WTC11 (cell line): ENCODE data around the gene IFNK. TPM values are rescaled to one million over a fixed set of nuclear protein-coding genes. Genes with fewer than 3 reads are reported as not detected.

ENCODE experiments used
- ATAC-seq: fragments of 200-7000 bp; cut with Tn5 transposase; 2 replicates; pipeline ENCODE4 v1.10.0; 2021; ENCODE audit warnings: mild to moderate bottlenecking, moderate library complexity
- CTCF ChIA-PET: fragments of 300-600 bp; sonication (Branson Sonifier 250); formaldehyde crosslinking; loops from one replicate; lab custom pipeline; 2021; ENCODE audit warnings: antibody characterized with exemption; lab: Charles Lee
- POLR2A ChIA-PET: fragments of 350-600 bp; sonication (Branson Sonifier 250); formaldehyde crosslinking; loops from one replicate; lab custom pipeline; 2021; ENCODE audit warnings: antibody characterized with exemption; lab: Charles Lee
- DNase-seq: peaks from one replicate; pipeline ENCODE4 v3.0.0; 2021; ENCODE audit warnings: low spot score
- H3K27ac Mint-ChIP-seq: 2 replicates; pipeline ENCODE4 v1.8.0; 2021; ENCODE audit warnings: mixed read lengths
- H3K27me3 Mint-ChIP-seq: 2 replicates; pipeline ENCODE4 v1.8.0; 2021; ENCODE audit warnings: low read depth, mild to moderate bottlenecking, moderate library complexity, mixed read lengths
- H3K36me3 Mint-ChIP-seq: 2 replicates; pipeline ENCODE4 v1.8.0; 2021; ENCODE audit warnings: mixed read lengths
- H3K4me1 Mint-ChIP-seq: 2 replicates; pipeline ENCODE4 v1.8.0; 2022; ENCODE audit warnings: mixed read lengths
- H3K4me3 Mint-ChIP-seq: 2 replicates; pipeline ENCODE4 v1.8.0; 2021; ENCODE audit warnings: mild to moderate bottlenecking, moderate library complexity, mixed read lengths
- H3K9me3 Mint-ChIP-seq: 2 replicates; pipeline ENCODE4 v1.8.0; 2021; ENCODE audit warnings: mixed read lengths
- ATF1 ChIP-seq: sonication (generic); formaldehyde crosslinking; IDR thresholded peaks from 2 replicates; pipeline ENCODE4 v1.8.1; 2023; ENCODE audit warnings: mild to moderate bottlenecking, moderate library complexity, missing genetic modification reagents
- FOXP1 ChIP-seq: sonication (generic); formaldehyde crosslinking; IDR thresholded peaks from 2 replicates; pipeline ENCODE4 v1.8.0; 2022; ENCODE audit warnings: missing genetic modification reagents, mild to moderate bottlenecking, moderate library complexity, borderline replicate concordance
- GRHL2 ChIP-seq: fragments of 250-450 bp; sonication (Bioruptor Pico); IDR thresholded peaks from 2 replicates; pipeline ENCODE4 v1.8.0; 2022; ENCODE audit warnings: mild to moderate bottlenecking, moderate library complexity; ENCODE audit not compliant: insufficient replicate concordance, severe bottlenecking
- GTF2I ChIP-seq: fragments of 250-450 bp; sonication (Bioruptor Pico); conservative IDR thresholded peaks from 2 replicates; pipeline ENCODE4 v1.4.0; 2021; ENCODE audit warnings: mild to moderate bottlenecking
- MXD4 ChIP-seq: fragments of 250-450 bp; sonication (Bioruptor Pico); IDR thresholded peaks from 2 replicates; pipeline ENCODE4 v1.8.0; 2021; ENCODE audit warnings: mild to moderate bottlenecking, moderate library complexity, borderline replicate concordance
- MYBL2 ChIP-seq: sonication (generic); formaldehyde crosslinking; IDR thresholded peaks from 2 replicates; pipeline ENCODE4 v1.8.1; 2023; ENCODE audit warnings: mild to moderate bottlenecking, moderate library complexity, missing genetic modification reagents
- OVOL2 ChIP-seq: fragments of 250-450 bp; sonication (Bioruptor Pico); IDR thresholded peaks from 2 replicates; pipeline ENCODE4 v1.9.0; 2021; ENCODE audit warnings: mild to moderate bottlenecking, borderline replicate concordance
- TCF7 ChIP-seq: sonication (generic); formaldehyde crosslinking; IDR thresholded peaks from 2 replicates; pipeline ENCODE4 v1.8.0; 2022; ENCODE audit warnings: mild to moderate bottlenecking, low read depth, missing genetic modification reagents, moderate library complexity
- ZNF232 ChIP-seq: sonication (generic); formaldehyde crosslinking; IDR thresholded peaks from 2 replicates; pipeline ENCODE4 v1.8.0; 2022; ENCODE audit warnings: mild to moderate bottlenecking, missing genetic modification reagents
- ZNF416 ChIP-seq: fragments of 250-450 bp; sonication (Bioruptor Pico); IDR thresholded peaks from 2 replicates; pipeline ENCODE4 v1.9.0; 2021; ENCODE audit warnings: mild to moderate bottlenecking, inconsistent platforms
- total RNA-seq: library from RNA; stranded (reverse); gene quantifications from 3 replicates; pipeline ENCODE4 v1.2.3, GENCODE V29; 2021
- TF ChIP-seq, protein P1 (sequence below): fragments of 250-450 bp; sonication (Bioruptor Pico); IDR thresholded peaks from 2 replicates; pipeline ENCODE4 v1.9.0; 2021; ENCODE audit warnings: mild to moderate bottlenecking
- TF ChIP-seq, protein P2 (sequence below): sonication (generic); formaldehyde crosslinking; IDR thresholded peaks from 2 replicates; pipeline ENCODE4 v1.8.0; 2022; ENCODE audit warnings: mild to moderate bottlenecking, missing genetic modification reagents
- TF ChIP-seq, protein P3 (sequence below): sonication (generic); formaldehyde crosslinking; IDR thresholded peaks from 2 replicates; pipeline ENCODE4 v1.8.1; 2023; ENCODE audit warnings: mild to moderate bottlenecking, missing genetic modification reagents
- TF ChIP-seq, protein P4 (sequence below): sonication (generic); formaldehyde crosslinking; IDR thresholded peaks from 2 replicates; pipeline ENCODE4 v1.8.1; 2022; ENCODE audit warnings: mild to moderate bottlenecking, moderate library complexity, missing genetic modification reagents
- TF ChIP-seq, protein P5 (sequence below): sonication (generic); formaldehyde crosslinking; IDR thresholded peaks from 2 replicates; pipeline ENCODE4 v1.8.1; 2023; ENCODE audit warnings: mild to moderate bottlenecking, missing genetic modification reagents, moderate library complexity
- TF ChIP-seq, protein P6 (sequence below): sonication (generic); formaldehyde crosslinking; IDR thresholded peaks from 2 replicates; pipeline ENCODE4 v1.8.0; 2022; ENCODE audit warnings: mild to moderate bottlenecking, missing genetic modification reagents
- TF ChIP-seq, protein P7 (sequence below): sonication (generic); formaldehyde crosslinking; IDR thresholded peaks from 2 replicates; pipeline ENCODE4 v1.8.1; 2022; ENCODE audit warnings: missing genetic modification reagents, borderline replicate concordance

IFNK gene
- total RNA-seq, 1 experiment from 2014 or later, result not detected

DNA sequence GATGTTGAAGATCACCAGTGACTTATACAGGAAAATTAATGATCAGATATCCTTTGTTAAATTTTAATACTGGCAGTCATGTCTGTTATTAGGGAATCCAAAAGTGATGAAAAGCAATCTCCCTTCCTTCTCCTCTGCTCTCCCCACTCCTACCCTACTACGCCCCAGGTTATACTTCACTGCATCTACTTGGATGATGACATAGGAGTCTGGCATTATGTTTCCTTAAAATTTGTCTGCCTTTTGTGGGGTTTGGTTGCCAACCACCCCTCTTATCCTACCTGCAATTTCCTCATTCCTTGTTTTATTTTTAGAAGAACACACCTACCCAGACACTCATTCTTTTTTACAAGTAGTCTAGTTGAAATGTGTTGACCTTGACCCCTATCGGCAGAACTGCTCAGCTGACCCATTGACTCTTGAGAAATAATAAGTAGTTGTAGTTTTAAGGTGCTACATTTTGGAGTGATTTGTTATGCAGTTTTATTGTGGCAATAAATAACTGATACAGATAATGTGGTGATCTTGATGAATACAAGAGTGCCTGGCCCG, 10.6 kb downstream of the IFNK start:
- no peak for DNase-seq
- Mint-ChIP-seq H3K9me3 (no peaks in the 10 kb centered on the region), H3K4me1 (peaks cover 38% of the 10 kb centered on the region), H3K27me3 (no peaks in the 10 kb centered on the region), H3K36me3 (no peaks in the 10 kb centered on the region; the same call in 1 of the 2 replicates), H3K27ac (no peak overlapping the region), H3K4me3 (no peak overlapping the region)
- TF ChIP-seq, protein P1, sequence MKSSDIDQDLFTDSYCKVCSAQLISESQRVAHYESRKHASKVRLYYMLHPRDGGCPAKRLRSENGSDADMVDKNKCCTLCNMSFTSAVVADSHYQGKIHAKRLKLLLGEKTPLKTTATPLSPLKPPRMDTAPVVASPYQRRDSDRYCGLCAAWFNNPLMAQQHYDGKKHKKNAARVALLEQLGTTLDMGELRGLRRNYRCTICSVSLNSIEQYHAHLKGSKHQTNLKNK, result no peak
- TF ChIP-seq, protein P2, sequence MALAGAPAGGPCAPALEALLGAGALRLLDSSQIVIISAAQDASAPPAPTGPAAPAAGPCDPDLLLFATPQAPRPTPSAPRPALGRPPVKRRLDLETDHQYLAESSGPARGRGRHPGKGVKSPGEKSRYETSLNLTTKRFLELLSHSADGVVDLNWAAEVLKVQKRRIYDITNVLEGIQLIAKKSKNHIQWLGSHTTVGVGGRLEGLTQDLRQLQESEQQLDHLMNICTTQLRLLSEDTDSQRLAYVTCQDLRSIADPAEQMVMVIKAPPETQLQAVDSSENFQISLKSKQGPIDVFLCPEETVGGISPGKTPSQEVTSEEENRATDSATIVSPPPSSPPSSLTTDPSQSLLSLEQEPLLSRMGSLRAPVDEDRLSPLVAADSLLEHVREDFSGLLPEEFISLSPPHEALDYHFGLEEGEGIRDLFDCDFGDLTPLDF (CRISPR knock-in tag), result no peak
- TF ChIP-seq, protein P3, sequence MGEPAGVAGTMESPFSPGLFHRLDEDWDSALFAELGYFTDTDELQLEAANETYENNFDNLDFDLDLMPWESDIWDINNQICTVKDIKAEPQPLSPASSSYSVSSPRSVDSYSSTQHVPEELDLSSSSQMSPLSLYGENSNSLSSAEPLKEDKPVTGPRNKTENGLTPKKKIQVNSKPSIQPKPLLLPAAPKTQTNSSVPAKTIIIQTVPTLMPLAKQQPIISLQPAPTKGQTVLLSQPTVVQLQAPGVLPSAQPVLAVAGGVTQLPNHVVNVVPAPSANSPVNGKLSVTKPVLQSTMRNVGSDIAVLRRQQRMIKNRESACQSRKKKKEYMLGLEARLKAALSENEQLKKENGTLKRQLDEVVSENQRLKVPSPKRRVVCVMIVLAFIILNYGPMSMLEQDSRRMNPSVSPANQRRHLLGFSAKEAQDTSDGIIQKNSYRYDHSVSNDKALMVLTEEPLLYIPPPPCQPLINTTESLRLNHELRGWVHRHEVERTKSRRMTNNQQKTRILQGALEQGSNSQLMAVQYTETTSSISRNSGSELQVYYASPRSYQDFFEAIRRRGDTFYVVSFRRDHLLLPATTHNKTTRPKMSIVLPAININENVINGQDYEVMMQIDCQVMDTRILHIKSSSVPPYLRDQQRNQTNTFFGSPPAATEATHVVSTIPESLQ (CRISPR knock-in tag), result no peak
- TF ChIP-seq, protein P4, sequence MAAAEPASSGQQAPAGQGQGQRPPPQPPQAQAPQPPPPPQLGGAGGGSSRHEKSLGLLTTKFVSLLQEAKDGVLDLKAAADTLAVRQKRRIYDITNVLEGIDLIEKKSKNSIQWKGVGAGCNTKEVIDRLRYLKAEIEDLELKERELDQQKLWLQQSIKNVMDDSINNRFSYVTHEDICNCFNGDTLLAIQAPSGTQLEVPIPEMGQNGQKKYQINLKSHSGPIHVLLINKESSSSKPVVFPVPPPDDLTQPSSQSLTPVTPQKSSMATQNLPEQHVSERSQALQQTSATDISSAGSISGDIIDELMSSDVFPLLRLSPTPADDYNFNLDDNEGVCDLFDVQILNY (CRISPR knock-in tag), result no peak
- TF ChIP-seq, protein P5, sequence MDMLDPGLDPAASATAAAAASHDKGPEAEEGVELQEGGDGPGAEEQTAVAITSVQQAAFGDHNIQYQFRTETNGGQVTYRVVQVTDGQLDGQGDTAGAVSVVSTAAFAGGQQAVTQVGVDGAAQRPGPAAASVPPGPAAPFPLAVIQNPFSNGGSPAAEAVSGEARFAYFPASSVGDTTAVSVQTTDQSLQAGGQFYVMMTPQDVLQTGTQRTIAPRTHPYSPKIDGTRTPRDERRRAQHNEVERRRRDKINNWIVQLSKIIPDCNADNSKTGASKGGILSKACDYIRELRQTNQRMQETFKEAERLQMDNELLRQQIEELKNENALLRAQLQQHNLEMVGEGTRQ (CRISPR knock-in tag), result no peak
- TF ChIP-seq ZNF416 (CRISPR knock-in tag) (no peak), TCF7 (CRISPR knock-in tag) (no peak), ZNF232 (no peak)
- POLR2A ChIA-PET, result no interaction called here
- no peak for ATAC-seq
- CTCF ChIA-PET, result interaction anchor here (2.0 to 2.4 kb wide), 3 partner anchors 45 to 202 kb away, joined by 12 to 22 read pairs (median 18); no protein-coding TSS in a partner anchor

DNA sequence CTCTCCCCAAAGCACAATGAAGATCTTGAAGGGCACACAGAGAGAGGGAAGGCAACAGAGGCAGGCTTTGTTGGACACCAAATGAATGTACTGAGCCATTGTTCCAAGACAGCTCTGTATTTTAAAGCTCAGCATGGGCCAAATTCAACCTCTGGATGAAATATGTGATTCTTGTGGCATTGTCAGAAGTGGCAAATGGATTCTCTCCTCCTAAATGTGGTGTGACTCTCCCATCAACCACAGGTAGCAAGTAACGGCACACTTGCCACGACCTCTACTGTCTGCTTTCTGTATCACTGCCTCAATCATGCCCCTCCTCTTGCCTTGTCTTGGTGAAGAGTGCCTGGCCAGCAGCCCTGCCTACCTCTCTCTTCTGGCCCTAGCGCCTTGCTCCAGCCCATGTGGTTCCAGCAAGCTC, 11.6 kb downstream of the IFNK start:
- ChIA-PET CTCF (interaction anchor here (0.5 to 2.4 kb wide), 9 partner anchors 10 to 400 kb away, joined by 3 to 22 read pairs (median 4); no protein-coding TSS in a partner anchor), POLR2A (interaction anchor here (1.2 kb wide), 1 partner anchor 46 kb away, joined by 3 read pairs; no protein-coding TSS in a partner anchor)
- Mint-ChIP-seq H3K27me3 (no peaks in the 10 kb centered on the region), H3K4me3 (no peak overlapping the region), H3K27ac (no peak overlapping the region), H3K9me3 (no peaks in the 10 kb centered on the region), H3K36me3 (no peaks in the 10 kb centered on the region; the same call in 1 of the 2 replicates), H3K4me1 (peaks cover 31% of the 10 kb centered on the region)
- ATAC-seq (peak; percentile 97), DNase-seq (peak; percentile 57)
- TF ChIP-seq MYBL2 (CRISPR knock-in tag) (no peak), FOXP1 (no peak), GTF2I (CRISPR knock-in tag) (no peak), ATF1 (CRISPR knock-in tag) (no peak), MXD4 (CRISPR knock-in tag) (no peak), OVOL2 (CRISPR knock-in tag) (no peak), GRHL2 (CRISPR knock-in tag) (no peak)
- TF ChIP-seq, protein P6, sequence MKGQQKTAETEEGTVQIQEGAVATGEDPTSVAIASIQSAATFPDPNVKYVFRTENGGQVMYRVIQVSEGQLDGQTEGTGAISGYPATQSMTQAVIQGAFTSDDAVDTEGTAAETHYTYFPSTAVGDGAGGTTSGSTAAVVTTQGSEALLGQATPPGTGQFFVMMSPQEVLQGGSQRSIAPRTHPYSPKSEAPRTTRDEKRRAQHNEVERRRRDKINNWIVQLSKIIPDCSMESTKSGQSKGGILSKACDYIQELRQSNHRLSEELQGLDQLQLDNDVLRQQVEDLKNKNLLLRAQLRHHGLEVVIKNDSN (CRISPR knock-in tag), result no peak
- TF ChIP-seq, protein P7, sequence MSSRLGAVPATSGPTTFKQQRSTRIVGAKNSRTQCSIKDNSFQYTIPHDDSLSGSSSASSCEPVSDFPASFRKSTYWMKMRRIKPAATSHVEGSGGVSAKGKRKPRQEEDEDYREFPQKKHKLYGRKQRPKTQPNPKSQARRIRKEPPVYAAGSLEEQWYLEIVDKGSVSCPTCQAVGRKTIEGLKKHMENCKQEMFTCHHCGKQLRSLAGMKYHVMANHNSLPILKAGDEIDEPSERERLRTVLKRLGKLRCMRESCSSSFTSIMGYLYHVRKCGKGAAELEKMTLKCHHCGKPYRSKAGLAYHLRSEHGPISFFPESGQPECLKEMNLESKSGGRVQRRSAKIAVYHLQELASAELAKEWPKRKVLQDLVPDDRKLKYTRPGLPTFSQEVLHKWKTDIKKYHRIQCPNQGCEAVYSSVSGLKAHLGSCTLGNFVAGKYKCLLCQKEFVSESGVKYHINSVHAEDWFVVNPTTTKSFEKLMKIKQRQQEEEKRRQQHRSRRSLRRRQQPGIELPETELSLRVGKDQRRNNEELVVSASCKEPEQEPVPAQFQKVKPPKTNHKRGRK (CRISPR knock-in tag), result no peak
